H9 (cell line): Measurements from ENCODE around the gene PHAF1. TPM values are rescaled to one million over a fixed set of nuclear protein-coding genes. Genes with fewer than 3 reads are reported as not detected.

Source experiments
- DNase-seq: peaks from one replicate; pipeline ENCODE4 v3.0.0-alpha.2; 2017
- H2AFZ ChIP-seq: one replicate; pipeline ENCODE4 v1.6.1; 2013; ENCODE audit warnings: mild to moderate bottlenecking, low read length, control low read depth, moderate library complexity
- H2AK5ac ChIP-seq: 2 replicates; pipeline ENCODE4 v1.6.1; 2013; ENCODE audit warnings: low read length, control low read depth, mixed read lengths; ENCODE audit not compliant: insufficient read length
- H2BK120ac ChIP-seq: one replicate; pipeline ENCODE4 v1.6.1; 2013; ENCODE audit warnings: low read depth, mild to moderate bottlenecking, low read length, control low read depth, inconsistent platforms; ENCODE audit not compliant: poor library complexity, severe bottlenecking
- H2BK12ac ChIP-seq: 2 replicates; pipeline ENCODE4 v1.6.1; 2013; ENCODE audit warnings: low read length, control low read depth, mixed read lengths, low read depth; ENCODE audit not compliant: insufficient read length
- H2BK15ac ChIP-seq: 2 replicates; pipeline ENCODE4 v1.6.1; 2013; ENCODE audit warnings: low read depth, low read length, control low read depth
- H2BK20ac ChIP-seq: one replicate; pipeline ENCODE4 v1.6.1; 2013; ENCODE audit warnings: low read depth, mild to moderate bottlenecking, low read length, control low read depth, inconsistent platforms; ENCODE audit not compliant: poor library complexity, severe bottlenecking
- H2BK5ac ChIP-seq: 2 replicates; pipeline ENCODE4 v1.6.1; 2013; ENCODE audit warnings: low read length, control low read depth, mixed read lengths; ENCODE audit not compliant: insufficient read length
- H3K14ac ChIP-seq: 2 replicates; pipeline ENCODE4 v1.6.1; 2013; ENCODE audit warnings: low read length, control low read depth; ENCODE audit not compliant: insufficient read depth
- H3K18ac ChIP-seq: 2 replicates; pipeline ENCODE4 v1.6.1; 2013; ENCODE audit warnings: low read depth, mild to moderate bottlenecking, mixed read lengths, low read length, control low read depth; ENCODE audit not compliant: insufficient read length
- H3K23ac ChIP-seq: 2 replicates; pipeline ENCODE4 v1.6.1; 2013; ENCODE audit warnings: low read length, control low read depth, mixed read lengths, low read depth; ENCODE audit not compliant: insufficient read length
- H3K23me2 ChIP-seq: 2 replicates; pipeline ENCODE4 v1.6.1; 2013; ENCODE audit warnings: low read depth, mild to moderate bottlenecking, mixed read lengths, low read length, control low read depth; ENCODE audit not compliant: insufficient read length, poor library complexity, severe bottlenecking
- H3K27ac ChIP-seq: 2 replicates; pipeline ENCODE4 v1.5.1; 2013; ENCODE audit warnings: low read length, control low read depth, mixed read lengths, low read depth; ENCODE audit not compliant: insufficient read length
- H3K27me3 ChIP-seq: 2 replicates; pipeline ENCODE4 v1.6.1; 2013; ENCODE audit warnings: low read length, control low read depth, inconsistent platforms; ENCODE audit not compliant: insufficient read depth
- H3K4ac ChIP-seq: 2 replicates; pipeline ENCODE4 v1.6.1; 2013; ENCODE audit warnings: low read depth, mild to moderate bottlenecking, control low read depth, inconsistent platforms, low read length, moderate library complexity
- H3K4me1 ChIP-seq: 2 replicates; pipeline ENCODE4 v1.6.1; 2013; ENCODE audit warnings: low read length, control low read depth, inconsistent platforms; ENCODE audit not compliant: insufficient read depth
- H3K4me2 ChIP-seq: 2 replicates; pipeline ENCODE4 v1.6.1; 2013; ENCODE audit warnings: low read length, control low read depth, mixed read lengths; ENCODE audit not compliant: insufficient read length, insufficient read depth
- H3K56ac ChIP-seq: 2 replicates; pipeline ENCODE4 v1.6.1; 2013; ENCODE audit warnings: low read depth, mild to moderate bottlenecking, mixed read lengths, low read length, control low read depth; ENCODE audit not compliant: insufficient read length
- H3K79me1 ChIP-seq: 2 replicates; pipeline ENCODE4 v1.6.1; 2013; ENCODE audit warnings: low read depth, mild to moderate bottlenecking, moderate library complexity, low read length, control low read depth, inconsistent platforms; ENCODE audit not compliant: insufficient read depth, poor library complexity, severe bottlenecking
- H3K79me2 ChIP-seq: 2 replicates; pipeline ENCODE4 v1.6.1; 2013; ENCODE audit warnings: low read length, control low read depth, inconsistent platforms; ENCODE audit not compliant: insufficient read depth
- H3K9ac ChIP-seq: 2 replicates; pipeline ENCODE4 v1.6.1; 2013; ENCODE audit warnings: low read length, control low read depth, mixed read lengths; ENCODE audit not compliant: insufficient read length; ENCODE audit errors: extremely low read depth
- H3K9me3 ChIP-seq: one replicate; pipeline ENCODE4 v1.6.1; 2013; ENCODE audit warnings: low read depth, low read length, inconsistent platforms; ENCODE audit not compliant: control insufficient read depth
- H3T11ph ChIP-seq: one replicate; pipeline ENCODE4 v1.6.1; 2013; ENCODE audit warnings: mild to moderate bottlenecking, low read length, control low read depth, inconsistent platforms
- H4K20me1 ChIP-seq: one replicate; pipeline ENCODE4 v1.6.1; 2013; ENCODE audit not compliant: control insufficient read depth, insufficient read length, insufficient read depth
- H4K5ac ChIP-seq: 2 replicates; pipeline ENCODE4 v1.6.1; 2013; ENCODE audit warnings: low read depth, mild to moderate bottlenecking, mixed read lengths, low read length, control low read depth; ENCODE audit not compliant: insufficient read length
- H4K8ac ChIP-seq: replicated peaks from 2 replicates; pipeline ENCODE4 v1.6.1; 2013; ENCODE audit warnings: low read length, control low read depth, mixed read lengths, low read depth; ENCODE audit not compliant: insufficient read length
- H4K91ac ChIP-seq: 2 replicates; pipeline ENCODE4 v1.6.1; 2013; ENCODE audit warnings: low read depth, mild to moderate bottlenecking, moderate library complexity, mixed read lengths, low read length, control low read depth; ENCODE audit not compliant: insufficient read length
- H3K27ac Mint-ChIP-seq, 3 experiments: 2 replicates in 2 of 3; 3 replicates in 1 of 3; pipeline ENCODE4 v1.8.0; 2020 to 2021; ENCODE audit warnings: mixed read lengths in 3 of 3, mild to moderate bottlenecking in 1 of 3, moderate library complexity in 1 of 3
- H3K27me3 Mint-ChIP-seq: 2 replicates; pipeline ENCODE4 v1.8.0; 2021; ENCODE audit warnings: low read depth, mild to moderate bottlenecking, moderate library complexity, mixed read lengths
- H3K36me3 Mint-ChIP-seq, 3 experiments: 2 replicates in 2 of 3; 3 replicates in 1 of 3; pipeline ENCODE4 v1.8.0; 2020 to 2021; ENCODE audit warnings: low read depth in 3 of 3, mixed read lengths in 3 of 3; ENCODE audit not compliant: insufficient read depth in 1 of 3
- H3K4me1 Mint-ChIP-seq, 2 experiments: 2 replicates each; pipeline ENCODE4 v1.8.0; 2020; ENCODE audit warnings: mixed read lengths in 2 of 2
- H3K4me3 Mint-ChIP-seq, 2 experiments: 2 replicates in 1 of 2; 3 replicates in 1 of 2; pipeline ENCODE4 v1.8.0; 2020 to 2021; ENCODE audit warnings: mild to moderate bottlenecking in 2 of 2, mixed read lengths in 2 of 2, moderate library complexity in 1 of 2
- H3K9me3 Mint-ChIP-seq, 2 experiments: 2 replicates in 1 of 2; 3 replicates in 1 of 2; pipeline ENCODE4 v1.8.0; 2020; ENCODE audit warnings: mild to moderate bottlenecking in 2 of 2, mixed read lengths in 2 of 2, moderate library complexity in 1 of 2
- WGBS: extraction: QIAGEN DNeasy Blood & Tissue Kit; methylation state at CpG from one replicate; pipeline ENCODE4 v1.1.7; 2013; ENCODE audit warnings: missing lambda C conversion rate, low lambda C conversion rate, mixed read lengths; ENCODE audit not compliant: insufficient read length; ENCODE audit errors: extremely low coverage; 5-methylcytosine and 5-hydroxymethylcytosine counted together
- total RNA-seq: library from RNA; stranded (reverse); gene quantifications from 2 replicates; pipeline ENCODE4 v1.2.1, GENCODE V29; 2021
- TF ChIP-seq, protein P1 (sequence below): fragments of 200-600 bp; sonication (generic); conservative IDR thresholded peaks from 3 replicates; pipeline ENCODE4 v1.8.0; 2021; ENCODE audit warnings: antibody characterized with exemption, mild to moderate bottlenecking

Gene PHAF1
- total RNA-seq, 1 experiment from 2014 or later: 18.8 TPM

GRCh38 chr16:67112591-67113399 is 3.1 kb downstream of the PHAF1 start:
- no peak overlapping the region for H3K14ac ChIP-seq
- peaks cover 5% of the 10 kb centered on the region for H3K79me1 ChIP-seq
- H3K4me2 ChIP-seq: no peak overlapping the region
- peaks cover 9% of the 10 kb centered on the region for H3K23me2 ChIP-seq
- no peak overlapping the region for H4K91ac ChIP-seq
- no peak for DNase-seq
- no peaks in the 10 kb centered on the region; the same call in 1 of the 2 replicates for H3K4me1 ChIP-seq
- no peak overlapping the region for H2AFZ ChIP-seq
- TF ChIP-seq, protein P1, sequence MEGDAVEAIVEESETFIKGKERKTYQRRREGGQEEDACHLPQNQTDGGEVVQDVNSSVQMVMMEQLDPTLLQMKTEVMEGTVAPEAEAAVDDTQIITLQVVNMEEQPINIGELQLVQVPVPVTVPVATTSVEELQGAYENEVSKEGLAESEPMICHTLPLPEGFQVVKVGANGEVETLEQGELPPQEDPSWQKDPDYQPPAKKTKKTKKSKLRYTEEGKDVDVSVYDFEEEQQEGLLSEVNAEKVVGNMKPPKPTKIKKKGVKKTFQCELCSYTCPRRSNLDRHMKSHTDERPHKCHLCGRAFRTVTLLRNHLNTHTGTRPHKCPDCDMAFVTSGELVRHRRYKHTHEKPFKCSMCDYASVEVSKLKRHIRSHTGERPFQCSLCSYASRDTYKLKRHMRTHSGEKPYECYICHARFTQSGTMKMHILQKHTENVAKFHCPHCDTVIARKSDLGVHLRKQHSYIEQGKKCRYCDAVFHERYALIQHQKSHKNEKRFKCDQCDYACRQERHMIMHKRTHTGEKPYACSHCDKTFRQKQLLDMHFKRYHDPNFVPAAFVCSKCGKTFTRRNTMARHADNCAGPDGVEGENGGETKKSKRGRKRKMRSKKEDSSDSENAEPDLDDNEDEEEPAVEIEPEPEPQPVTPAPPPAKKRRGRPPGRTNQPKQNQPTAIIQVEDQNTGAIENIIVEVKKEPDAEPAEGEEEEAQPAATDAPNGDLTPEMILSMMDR: no peak
- Mint-ChIP-seq H3K27ac (peak overlapping the region in 1 of 3 experiments; percentile 34; a peak in 1 of 7 replicates), H3K36me3 (peaks cover 0 to 5% (median 0%) of the 10 kb centered on the region in 3 experiments; a peak in 2 of 7 replicates), H3K4me3 (no peak overlapping the region), H3K27me3 (peaks cover 1% of the 10 kb centered on the region), H3K4me1 (peaks cover 22 to 27% of the 10 kb centered on the region in 2 experiments), H3K9me3 (no peaks in the 10 kb centered on the region)
- no peak overlapping the region for H4K5ac ChIP-seq
- H3K79me2 ChIP-seq: peaks cover 6% of the 10 kb centered on the region; the same call in 1 of the 2 replicates
- no peak overlapping the region for H3K18ac ChIP-seq
- no peak overlapping the region for H4K8ac ChIP-seq
- no peak overlapping the region for H3K56ac ChIP-seq
- no peak overlapping the region for H3K9ac ChIP-seq
- H3K9me3 ChIP-seq: no peaks in the 10 kb centered on the region
- no peak overlapping the region for H2BK15ac ChIP-seq
- no peak overlapping the region for H2BK12ac ChIP-seq
- no peak overlapping the region for H2BK5ac ChIP-seq
- no peaks in the 10 kb centered on the region for H3K27me3 ChIP-seq
- no CpG with 5 or more reads among the region's 4 CpGs for WGBS
- no peak overlapping the region for H3K23ac ChIP-seq
- no peaks in the 10 kb centered on the region for H4K20me1 ChIP-seq
- no peak overlapping the region for H2BK120ac ChIP-seq
- H3T11ph ChIP-seq: no peak overlapping the region
- no peak overlapping the region for H3K4ac ChIP-seq
- no peak overlapping the region for H3K27ac ChIP-seq
- no peak overlapping the region for H2BK20ac ChIP-seq
- H2AK5ac ChIP-seq: no peak overlapping the region
